ENCODE measurements around the gene IL23R. TPM values are rescaled to one million over a fixed set of nuclear protein-coding genes. Genes with fewer than 3 reads are reported as not detected.
"Not testable (repeated sequence)": the region's sequence is repeated elsewhere in the genome, so short reads cannot be mapped to it uniquely, and the experiment has no call there.

The IL23R gene
- polyA plus RNA-seq, 1 donor: 1.1 TPM

- Histone ChIP-seq H3K4me1 (ENCODE audit: control insufficient read depth, insufficient read depth, low read length) (peaks cover 43% of the 10 kb centered on the region), H3K4me3 (ENCODE audit: low read length) (no peak overlapping the region), H3K9me3 (ENCODE audit: control insufficient read depth, low read depth, low read length) (no peaks in the 10 kb centered on the region), H3K27me3 (ENCODE audit: control insufficient read depth, insufficient read depth, low read length) (no peaks in the 10 kb centered on the region), H3K27ac (ENCODE audit: low read length) (no peak overlapping the region), H3K36me3 (ENCODE audit: control insufficient read depth, insufficient read depth, low read length) (no peaks in the 10 kb centered on the region)
- DNase-seq: peak; percentile 21 to 45
- 17% methylated on average over 1 of the region's 2 CpGs for WGBS (ENCODE audit: insufficient coverage, low lambda C conversion rate)
Observed at GRCh38 chr1:67135354-67135753, 30.9 kb upstream of the IL23R start.

GRCh38 chr1:67137307-67137753, 28.9 kb upstream of the IL23R start:
- WGBS (ENCODE audit: insufficient coverage, low lambda C conversion rate): no CpG with 5 or more reads among the region's 4 CpGs
- peak; percentile 52 to 78 for DNase-seq
- Histone ChIP-seq H3K4me3 (ENCODE audit: low read length) (no peak overlapping the region), H3K36me3 (ENCODE audit: control insufficient read depth, insufficient read depth, low read length) (no peaks in the 10 kb centered on the region), H3K9me3 (ENCODE audit: control insufficient read depth, low read depth, low read length) (no peaks in the 10 kb centered on the region), H3K27ac (ENCODE audit: low read length) (peak overlapping the region; percentile 19), H3K4me1 (ENCODE audit: control insufficient read depth, insufficient read depth, low read length) (peaks cover 44% of the 10 kb centered on the region), H3K27me3 (ENCODE audit: control insufficient read depth, insufficient read depth, low read length) (no peaks in the 10 kb centered on the region)

- Histone ChIP-seq H3K27me3 (ENCODE audit: control insufficient read depth, insufficient read depth, low read length) (no peaks in the 10 kb centered on the region), H3K9me3 (ENCODE audit: control insufficient read depth, low read depth, low read length) (no peaks in the 10 kb centered on the region), H3K4me1 (ENCODE audit: control insufficient read depth, insufficient read depth, low read length) (peaks cover 44% of the 10 kb centered on the region), H3K36me3 (ENCODE audit: control insufficient read depth, insufficient read depth, low read length) (no peaks in the 10 kb centered on the region), H3K27ac (ENCODE audit: low read length) (peak overlapping the region; percentile 71), H3K4me3 (ENCODE audit: low read length) (no peak overlapping the region)
- DNase-seq: peak; percentile 60 to 90
- 33% methylated on average over 1 of the region's 3 CpGs for WGBS (ENCODE audit: insufficient coverage, low lambda C conversion rate)
Observed at GRCh38 chr1:67138813-67139499, 27.3 kb upstream of the IL23R start.

- H3K4me3 ChIP-seq (ENCODE audit: low read length): no peak overlapping the region
- peaks cover 38% of the 10 kb centered on the region for H3K4me1 ChIP-seq (ENCODE audit: control insufficient read depth, insufficient read depth, low read length)
- H3K27me3 ChIP-seq (ENCODE audit: control insufficient read depth, insufficient read depth, low read length): no peaks in the 10 kb centered on the region
- WGBS (ENCODE audit: insufficient coverage, low lambda C conversion rate): 55% methylated on average over 2 of the region's 2 CpGs
- H3K27ac ChIP-seq (ENCODE audit: low read length): no peak overlapping the region
- no peak for DNase-seq
- H3K9me3 ChIP-seq (ENCODE audit: control insufficient read depth, low read depth, low read length): no peaks in the 10 kb centered on the region
- no peaks in the 10 kb centered on the region for H3K36me3 ChIP-seq (ENCODE audit: control insufficient read depth, insufficient read depth, low read length)
Observed at GRCh38 chr1:67140460-67140859, 25.8 kb upstream of the IL23R start.

GRCh38 chr1:67141832-67142231, 24.4 kb upstream of the IL23R start:
- H3K9me3 ChIP-seq (ENCODE audit: control insufficient read depth, low read depth, low read length); DNase-seq; H3K4me3 ChIP-seq (ENCODE audit: low read length); H3K36me3 ChIP-seq (ENCODE audit: control insufficient read depth, insufficient read depth, low read length); H3K27ac ChIP-seq (ENCODE audit: low read length); H3K27me3 ChIP-seq (ENCODE audit: control insufficient read depth, insufficient read depth, low read length): not testable (repeated sequence)
- H3K4me1 ChIP-seq (ENCODE audit: control insufficient read depth, insufficient read depth, low read length): peaks cover 30% of the 10 kb centered on the region
- WGBS (ENCODE audit: insufficient coverage, low lambda C conversion rate): 20% methylated on average over 1 of the region's 3 CpGs

- no CpG with 5 or more reads among the region's 3 CpGs for WGBS (ENCODE audit: insufficient coverage, low lambda C conversion rate)
- Histone ChIP-seq H3K36me3 (ENCODE audit: control insufficient read depth, insufficient read depth, low read length) (no peaks in the 10 kb centered on the region), H3K4me1 (ENCODE audit: control insufficient read depth, insufficient read depth, low read length) (peaks cover 19% of the 10 kb centered on the region), H3K27ac (ENCODE audit: low read length) (no peak overlapping the region), H3K4me3 (ENCODE audit: low read length) (no peak overlapping the region), H3K27me3 (ENCODE audit: control insufficient read depth, insufficient read depth, low read length) (no peaks in the 10 kb centered on the region), H3K9me3 (ENCODE audit: control insufficient read depth, low read depth, low read length) (no peaks in the 10 kb centered on the region)
- DNase-seq: no peak
Observed at GRCh38 chr1:67142931-67143330, 23.3 kb upstream of the IL23R start.

- no peak overlapping the region for H3K27ac ChIP-seq (ENCODE audit: low read length)
- no peaks in the 10 kb centered on the region for H3K27me3 ChIP-seq (ENCODE audit: control insufficient read depth, insufficient read depth, low read length)
- no peaks in the 10 kb centered on the region for H3K36me3 ChIP-seq (ENCODE audit: control insufficient read depth, insufficient read depth, low read length)
- no peaks in the 10 kb centered on the region for H3K9me3 ChIP-seq (ENCODE audit: control insufficient read depth, low read depth, low read length)
- WGBS (ENCODE audit: insufficient coverage, low lambda C conversion rate): 100% methylated on average over 3 of the region's 3 CpGs
- no peak for DNase-seq
- peaks cover 14% of the 10 kb centered on the region for H3K4me1 ChIP-seq (ENCODE audit: control insufficient read depth, insufficient read depth, low read length)
- H3K4me3 ChIP-seq (ENCODE audit: low read length): no peak overlapping the region
Observed at GRCh38 chr1:67143966-67144365, 22.3 kb upstream of the IL23R start.

- Histone ChIP-seq H3K4me3 (ENCODE audit: low read length) (no peak overlapping the region), H3K27ac (ENCODE audit: low read length) (no peak overlapping the region), H3K36me3 (ENCODE audit: control insufficient read depth, insufficient read depth, low read length) (no peaks in the 10 kb centered on the region), H3K4me1 (ENCODE audit: control insufficient read depth, insufficient read depth, low read length) (peaks cover 12% of the 10 kb centered on the region), H3K27me3 (ENCODE audit: control insufficient read depth, insufficient read depth, low read length) (no peaks in the 10 kb centered on the region), H3K9me3 (ENCODE audit: control insufficient read depth, low read depth, low read length) (no peaks in the 10 kb centered on the region)
- WGBS (ENCODE audit: insufficient coverage, low lambda C conversion rate): no CpG with 5 or more reads among the region's 2 CpGs
- no peak for DNase-seq
Observed at GRCh38 chr1:67144696-67145095, 21.6 kb upstream of the IL23R start.

GRCh38 chr1:67146101-67146500, 20.2 kb upstream of the IL23R start:
- no peaks in the 10 kb centered on the region for H3K9me3 ChIP-seq (ENCODE audit: control insufficient read depth, low read depth, low read length)
- H3K4me1 ChIP-seq (ENCODE audit: control insufficient read depth, insufficient read depth, low read length): peaks cover 9% of the 10 kb centered on the region
- H3K27me3 ChIP-seq (ENCODE audit: control insufficient read depth, insufficient read depth, low read length): no peaks in the 10 kb centered on the region
- no peak overlapping the region for H3K4me3 ChIP-seq (ENCODE audit: low read length)
- no peak overlapping the region for H3K27ac ChIP-seq (ENCODE audit: low read length)
- no CpG with 5 or more reads among the region's 3 CpGs for WGBS (ENCODE audit: insufficient coverage, low lambda C conversion rate)
- H3K36me3 ChIP-seq (ENCODE audit: control insufficient read depth, insufficient read depth, low read length): no peaks in the 10 kb centered on the region
- DNase-seq: no peak

- no CpG with 5 or more reads among the region's 3 CpGs for WGBS (ENCODE audit: insufficient coverage, low lambda C conversion rate)
- Histone ChIP-seq H3K9me3 (ENCODE audit: control insufficient read depth, low read depth, low read length) (no peaks in the 10 kb centered on the region), H3K27me3 (ENCODE audit: control insufficient read depth, insufficient read depth, low read length) (no peaks in the 10 kb centered on the region), H3K4me1 (ENCODE audit: control insufficient read depth, insufficient read depth, low read length) (peaks cover 9% of the 10 kb centered on the region), H3K27ac (ENCODE audit: low read length) (no peak overlapping the region), H3K4me3 (ENCODE audit: low read length) (no peak overlapping the region), H3K36me3 (ENCODE audit: control insufficient read depth, insufficient read depth, low read length) (no peaks in the 10 kb centered on the region)
- no peak for DNase-seq
Observed at GRCh38 chr1:67146539-67146938, 19.7 kb upstream of the IL23R start.

- not testable (repeated sequence) for H3K36me3 ChIP-seq (ENCODE audit: control insufficient read depth, insufficient read depth, low read length)
Observed at GRCh38 chr1:67147973-67148372, 18.3 kb upstream of the IL23R start.

More at GRCh38 chr1:67147973-67148372, 18.3 kb upstream of the IL23R start:
- WGBS (ENCODE audit: insufficient coverage, low lambda C conversion rate): no CpG with 5 or more reads among the region's 20 CpGs
- H3K27me3 ChIP-seq (ENCODE audit: control insufficient read depth, insufficient read depth, low read length); H3K4me1 ChIP-seq (ENCODE audit: control insufficient read depth, insufficient read depth, low read length); H3K4me3 ChIP-seq (ENCODE audit: low read length); DNase-seq; H3K27ac ChIP-seq (ENCODE audit: low read length); H3K9me3 ChIP-seq (ENCODE audit: control insufficient read depth, low read depth, low read length): not testable (repeated sequence)

All from large intestine (tissue), 3 donors.